HepG2 (cell line): ENCODE measurements around the gene EIF4ENIF1. TPM values are rescaled to one million over a fixed set of nuclear protein-coding genes. Genes with fewer than 3 reads are reported as not detected.
A peak's percentile ranks its signal among the peaks of the same experiment; 100 is the strongest.

Experiments
- CBX1 ChIP-seq: IDR thresholded peaks from one replicate; pipeline ENCODE4 v1.6.1; 2016; ENCODE audit warnings: antibody characterized with exemption, low read depth
- CCDC6 ChIP-seq: sonication (generic); formaldehyde crosslinking; IDR thresholded peaks from 2 replicates; pipeline ENCODE4 v1.8.1; 2022; ENCODE audit warnings: mild to moderate bottlenecking, missing genetic modification reagents, moderate library complexity
- EEA1 ChIP-seq: sonication (generic); formaldehyde crosslinking; IDR thresholded peaks from 2 replicates; pipeline ENCODE4 v1.5.1; 2020; ENCODE audit warnings: mild to moderate bottlenecking, missing genetic modification reagents, borderline replicate concordance
- ETV6 ChIP-seq: sonication (generic); formaldehyde crosslinking; conservative IDR thresholded peaks from 2 replicates; pipeline ENCODE4 v1.4.0; 2020; ENCODE audit warnings: missing genetic modification reagents
- HNRNPK ChIP-seq: fragments of 200-400 bp; formaldehyde crosslinking; IDR thresholded peaks from 2 replicates; pipeline ENCODE4 v1.6.1; 2018; ENCODE audit warnings: low read length, low read depth, moderate library complexity, mild to moderate bottlenecking; ENCODE audit not compliant: poor library complexity, severe bottlenecking
- KDM4B ChIP-seq: sonication (generic); formaldehyde crosslinking; IDR thresholded peaks from 2 replicates; pipeline ENCODE4 v1.4.0; 2020; ENCODE audit warnings: missing genetic modification reagents
- NFATC3 ChIP-seq: sonication (generic); formaldehyde crosslinking; IDR thresholded peaks from 2 replicates; pipeline ENCODE4 v1.5.1; 2020; ENCODE audit warnings: mild to moderate bottlenecking, missing genetic modification reagents
- PBX3 ChIP-seq: sonication (generic); formaldehyde crosslinking; IDR thresholded peaks from 2 replicates; pipeline ENCODE4 v1.8.1; 2023; ENCODE audit warnings: missing genetic modification reagents, inconsistent platforms, borderline replicate concordance
- RNF2 ChIP-seq: fragments of 450-650 bp; conservative IDR thresholded peaks from 2 replicates; pipeline ENCODE4 v1.6.1; 2016; ENCODE audit warnings: low read depth
- ZBTB3 ChIP-seq: sonication (generic); formaldehyde crosslinking; IDR thresholded peaks from 2 replicates; pipeline ENCODE4 v1.4.0; 2020; ENCODE audit warnings: low read depth, mild to moderate bottlenecking, moderate library complexity, missing genetic modification reagents, borderline replicate concordance
- ZBTB34 ChIP-seq: sonication (generic); formaldehyde crosslinking; IDR thresholded peaks from 2 replicates; pipeline ENCODE4 v1.8.0; 2022; ENCODE audit warnings: mild to moderate bottlenecking, missing genetic modification reagents
- ZKSCAN5 ChIP-seq: sonication (generic); formaldehyde crosslinking; IDR thresholded peaks from 2 replicates; pipeline ENCODE4 v1.5.1; 2020; ENCODE audit warnings: mild to moderate bottlenecking, missing genetic modification reagents
- ZNF616 ChIP-seq: sonication (generic); formaldehyde crosslinking; IDR thresholded peaks from 2 replicates; pipeline ENCODE4 v1.5.0; 2020; ENCODE audit warnings: low read depth, mild to moderate bottlenecking, missing genetic modification reagents
- ZNF646 ChIP-seq: sonication (generic); formaldehyde crosslinking; IDR thresholded peaks from 2 replicates; pipeline ENCODE4 v1.9.0; 2021; ENCODE audit warnings: mild to moderate bottlenecking, missing genetic modification reagents
- ZNF703 ChIP-seq: sonication (generic); formaldehyde crosslinking; IDR thresholded peaks from 2 replicates; pipeline ENCODE4 v1.5.1; 2020; ENCODE audit warnings: missing genetic modification reagents, mild to moderate bottlenecking, moderate library complexity, borderline replicate concordance
- polyA plus RNA-seq, 8 experiments: library from polyadenylated mRNA; depleted of rRNA in 3 of 8; stranded (reverse) in 7 of 8; unstranded in 1 of 8; fragments of >200 nt; fragmentation: Illumina TruSeq in 4 of 8; extraction: Trizol in 4 of 8; gene quantifications; 2 replicates each; pipeline versions ENCODE4 v1.2.1 to v1.2.3, GENCODE V29; 2011 to 2016; ENCODE audit warnings: low read depth in 4 of 8, missing spikeins in 1 of 8, mixed read lengths in 1 of 8; ENCODE audit not compliant: insufficient read depth in 1 of 8
- total RNA-seq, 5 experiments: library from RNA; depleted of rRNA; stranded (reverse); fragments of >200 nt; fragmentation: Illumina TruSeq; extraction: Trizol; gene quantifications; 2 replicates each; pipeline ENCODE4 v1.2.3, GENCODE V29; 2016; ENCODE audit warnings: low read depth in 1 of 5
- TF ChIP-seq, protein P1 (sequence below): sonication (generic); formaldehyde crosslinking; IDR thresholded peaks from 2 replicates; pipeline ENCODE4 v1.4.0; 2020; ENCODE audit warnings: missing genetic modification reagents, borderline replicate concordance

Gene EIF4ENIF1
- total and polyA plus RNA-seq, 2 of the 13 experiments (the other 11 are each of a cell fraction or from before 2014, with no cell fraction given): 11.9 to 12.3 TPM

DNA sequence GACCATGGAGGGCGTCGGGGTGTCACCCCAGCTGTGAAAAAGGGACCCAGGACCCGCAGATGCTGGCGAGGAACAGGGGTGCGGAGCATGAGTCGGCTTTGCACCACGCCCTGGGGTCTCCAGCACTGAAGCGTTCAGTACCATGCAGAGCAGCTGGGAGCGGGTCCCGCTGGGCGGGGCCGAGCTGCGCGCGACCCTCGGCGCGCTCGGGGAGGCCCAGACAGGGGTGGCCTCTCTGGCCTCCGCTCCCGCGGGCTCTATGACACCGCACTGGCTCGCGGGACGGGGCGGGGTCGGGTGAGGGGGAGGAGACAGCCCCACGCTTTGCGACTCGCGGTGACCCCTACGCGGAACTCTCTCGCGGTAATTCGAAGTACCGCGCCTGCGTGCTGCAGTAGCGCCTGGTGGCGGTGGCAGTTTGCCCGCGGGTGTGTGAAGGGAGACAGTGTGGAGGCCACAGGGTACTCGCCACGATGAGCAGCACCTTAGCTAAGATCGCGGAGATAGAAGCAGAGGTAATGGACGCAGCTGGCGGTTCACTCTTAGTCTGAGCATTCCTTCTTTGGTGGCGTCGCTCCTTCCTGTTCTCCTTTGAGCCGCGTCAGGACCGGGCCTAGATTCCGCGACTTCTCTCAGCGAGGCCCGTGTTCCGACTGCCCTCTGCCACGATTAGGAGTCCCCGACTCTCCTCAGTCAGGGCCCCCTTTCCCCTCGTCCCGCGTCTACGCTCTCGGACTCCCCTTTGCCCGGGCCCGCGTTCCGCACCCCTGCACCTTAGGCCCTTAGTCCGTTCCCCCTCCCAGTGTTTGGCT lies 90.2 kb downstream of the EIF4ENIF1 start, which contains the start of gene DRG1 (continued):
- TF ChIP-seq ZNF646 (CRISPR knock-in tag): no peak; the same call in 1 of the 2 replicates
- peak; percentile 63 for TF ChIP-seq CCDC6 (CRISPR knock-in tag)
- TF ChIP-seq ETV6: no peak
- no peak; the same call in 1 of the 2 replicates for TF ChIP-seq ZBTB34 (CRISPR knock-in tag)
- no peak for TF ChIP-seq CBX1
- TF ChIP-seq ZNF703 (CRISPR knock-in tag): no peak
- TF ChIP-seq ZNF616 (CRISPR knock-in tag): peak; percentile 80; the same call in 1 of the 2 replicates
- no peak for TF ChIP-seq HNRNPK
- 0 out of 2 replicates have a peak, but pooled peaks have one; percentile 19 for TF ChIP-seq NFATC3 (CRISPR knock-in tag)
- TF ChIP-seq, protein P1, sequence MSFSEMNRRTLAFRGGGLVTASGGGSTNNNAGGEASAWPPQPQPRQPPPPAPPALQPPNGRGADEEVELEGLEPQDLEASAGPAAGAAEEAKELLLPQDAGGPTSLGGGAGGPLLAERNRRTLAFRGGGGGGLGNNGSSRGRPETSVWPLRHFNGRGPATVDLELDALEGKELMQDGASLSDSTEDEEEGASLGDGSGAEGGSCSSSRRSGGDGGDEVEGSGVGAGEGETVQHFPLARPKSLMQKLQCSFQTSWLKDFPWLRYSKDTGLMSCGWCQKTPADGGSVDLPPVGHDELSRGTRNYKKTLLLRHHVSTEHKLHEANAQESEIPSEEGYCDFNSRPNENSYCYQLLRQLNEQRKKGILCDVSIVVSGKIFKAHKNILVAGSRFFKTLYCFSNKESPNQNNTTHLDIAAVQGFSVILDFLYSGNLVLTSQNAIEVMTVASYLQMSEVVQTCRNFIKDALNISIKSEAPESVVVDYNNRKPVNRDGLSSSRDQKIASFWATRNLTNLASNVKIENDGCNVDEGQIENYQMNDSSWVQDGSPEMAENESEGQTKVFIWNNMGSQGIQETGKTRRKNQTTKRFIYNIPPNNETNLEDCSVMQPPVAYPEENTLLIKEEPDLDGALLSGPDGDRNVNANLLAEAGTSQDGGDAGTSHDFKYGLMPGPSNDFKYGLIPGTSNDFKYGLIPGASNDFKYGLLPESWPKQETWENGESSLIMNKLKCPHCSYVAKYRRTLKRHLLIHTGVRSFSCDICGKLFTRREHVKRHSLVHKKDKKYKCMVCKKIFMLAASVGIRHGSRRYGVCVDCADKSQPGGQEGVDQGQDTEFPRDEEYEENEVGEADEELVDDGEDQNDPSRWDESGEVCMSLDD (CRISPR knock-in tag): peak; percentile 76; the same call in 1 of the 2 replicates
- no peak for TF ChIP-seq ZKSCAN5 (CRISPR knock-in tag)
- TF ChIP-seq RNF2: no peak
- TF ChIP-seq EEA1: peak; percentile 60; the same call in 1 of the 2 replicates
- no peak for TF ChIP-seq KDM4B (CRISPR knock-in tag)
- no peak for TF ChIP-seq ZBTB3
- TF ChIP-seq PBX3 (CRISPR knock-in tag): 0 out of 2 replicates have a peak, but pooled peaks have one; percentile 48
